Progenitor cell of endocrine pancreas (in vitro differentiated cells): Measurements from ENCODE around the gene ANKRD39. TPM values are rescaled to one million over a fixed set of nuclear protein-coding genes. Genes with fewer than 3 reads are reported as not detected.

Source experiments
- DNase-seq: peaks from one replicate; pipeline ENCODE4 v3.0.0; 2021; ENCODE audit warnings: low spot score; ENCODE audit not compliant: unreplicated experiment
- H3K27ac Mint-ChIP-seq: 2 replicates; pipeline ENCODE4 v1.8.0; 2021; ENCODE audit warnings: mild to moderate bottlenecking, moderate library complexity, mixed read lengths
- H3K27me3 Mint-ChIP-seq: 2 replicates; pipeline ENCODE4 v1.8.0; 2021; ENCODE audit warnings: mixed read lengths
- H3K36me3 Mint-ChIP-seq: 2 replicates; pipeline ENCODE4 v1.8.0; 2022; ENCODE audit warnings: mixed read lengths; ENCODE audit not compliant: insufficient read depth
- H3K4me1 Mint-ChIP-seq: 2 replicates; pipeline ENCODE4 v1.8.0; 2021; ENCODE audit warnings: low read depth, mixed read lengths
- H3K4me3 Mint-ChIP-seq: 2 replicates; pipeline ENCODE4 v1.8.0; 2021; ENCODE audit warnings: low read depth, mild to moderate bottlenecking, moderate library complexity, mixed read lengths
- H3K9me3 Mint-ChIP-seq: 2 replicates; pipeline ENCODE4 v1.8.0; 2021; ENCODE audit warnings: low read depth, mixed read lengths
- total RNA-seq: library from RNA; stranded (reverse); gene quantifications from 2 replicates; pipeline ENCODE4 v1.2.1, GENCODE V29; 2021
- TF ChIP-seq, protein P1 (sequence below): fragments of 200-600 bp; sonication (generic); IDR thresholded peaks from one replicate; pipeline ENCODE4 v1.5.0; 2021; ENCODE audit warnings: antibody characterized with exemption, mild to moderate bottlenecking; ENCODE audit not compliant: unreplicated experiment

Gene ANKRD39
- total RNA-seq, 1 donor from 2014 or later = 16.1 TPM

DNA sequence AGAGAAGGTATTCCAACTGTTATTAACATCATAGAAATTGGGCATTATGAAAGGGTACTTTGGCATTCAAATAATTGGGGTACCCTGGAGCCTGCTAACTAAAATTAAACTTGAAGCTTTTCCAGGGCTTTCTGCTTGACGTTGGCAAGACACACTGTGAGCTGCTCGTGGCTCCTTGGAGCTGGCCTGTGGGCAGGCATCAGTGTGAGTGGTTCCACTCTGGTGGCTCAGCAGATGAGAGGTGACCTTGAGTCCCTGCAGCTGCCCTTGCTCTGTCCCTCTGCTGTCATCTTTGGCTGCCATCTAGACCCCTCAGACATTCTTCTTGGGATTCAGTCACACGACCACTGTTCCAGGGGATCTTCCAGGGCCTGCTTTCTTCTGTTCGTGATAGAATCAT lies 35.0 kb downstream of the ANKRD39 start:
- TF ChIP-seq, protein P1, sequence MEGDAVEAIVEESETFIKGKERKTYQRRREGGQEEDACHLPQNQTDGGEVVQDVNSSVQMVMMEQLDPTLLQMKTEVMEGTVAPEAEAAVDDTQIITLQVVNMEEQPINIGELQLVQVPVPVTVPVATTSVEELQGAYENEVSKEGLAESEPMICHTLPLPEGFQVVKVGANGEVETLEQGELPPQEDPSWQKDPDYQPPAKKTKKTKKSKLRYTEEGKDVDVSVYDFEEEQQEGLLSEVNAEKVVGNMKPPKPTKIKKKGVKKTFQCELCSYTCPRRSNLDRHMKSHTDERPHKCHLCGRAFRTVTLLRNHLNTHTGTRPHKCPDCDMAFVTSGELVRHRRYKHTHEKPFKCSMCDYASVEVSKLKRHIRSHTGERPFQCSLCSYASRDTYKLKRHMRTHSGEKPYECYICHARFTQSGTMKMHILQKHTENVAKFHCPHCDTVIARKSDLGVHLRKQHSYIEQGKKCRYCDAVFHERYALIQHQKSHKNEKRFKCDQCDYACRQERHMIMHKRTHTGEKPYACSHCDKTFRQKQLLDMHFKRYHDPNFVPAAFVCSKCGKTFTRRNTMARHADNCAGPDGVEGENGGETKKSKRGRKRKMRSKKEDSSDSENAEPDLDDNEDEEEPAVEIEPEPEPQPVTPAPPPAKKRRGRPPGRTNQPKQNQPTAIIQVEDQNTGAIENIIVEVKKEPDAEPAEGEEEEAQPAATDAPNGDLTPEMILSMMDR = no peak
- no peaks in the 10 kb centered on the region for H3K9me3 Mint-ChIP-seq
- H3K27ac Mint-ChIP-seq = no peak overlapping the region
- no peaks in the 10 kb centered on the region for H3K27me3 Mint-ChIP-seq
- H3K36me3 Mint-ChIP-seq = peaks cover 13% of the 10 kb centered on the region
- H3K4me3 Mint-ChIP-seq = no peak overlapping the region
- DNase-seq = no peak
- H3K4me1 Mint-ChIP-seq = peaks cover 50% of the 10 kb centered on the region

DNA sequence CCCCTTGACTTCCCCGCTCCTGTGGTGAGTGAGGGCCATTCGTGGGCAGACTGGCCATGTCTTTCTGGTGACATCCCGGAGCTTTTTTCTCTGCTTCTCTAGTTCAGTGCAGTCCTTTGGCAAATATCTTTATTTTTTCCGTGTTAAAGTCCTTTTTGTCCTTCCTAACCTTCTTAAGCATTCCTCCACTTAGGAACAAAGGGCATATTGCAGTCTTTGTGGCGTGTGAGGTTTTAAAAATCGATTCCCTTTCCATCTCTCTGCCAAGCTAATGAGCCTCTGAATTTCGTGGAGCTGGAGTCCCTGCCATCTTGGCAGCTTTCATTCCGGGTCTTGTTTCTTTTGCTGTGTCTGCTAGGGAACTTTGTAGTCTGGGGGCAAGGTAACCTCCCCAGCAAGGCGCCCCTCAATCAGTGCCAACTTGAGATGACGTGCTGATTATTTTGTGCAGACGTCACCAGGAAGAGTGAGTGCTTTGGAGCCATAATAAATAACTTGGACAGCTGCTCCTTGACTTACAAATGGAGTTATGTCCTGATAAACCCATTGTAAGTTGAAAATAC lies 36.6 kb downstream of the ANKRD39 start:
- no peaks in the 10 kb centered on the region for H3K9me3 Mint-ChIP-seq
- no peaks in the 10 kb centered on the region for H3K27me3 Mint-ChIP-seq
- no peak for DNase-seq
- peak overlapping the region; percentile 35 for H3K4me3 Mint-ChIP-seq
- TF ChIP-seq, protein P1 = no peak
- peak overlapping the region; percentile 59 for H3K27ac Mint-ChIP-seq
- H3K36me3 Mint-ChIP-seq = peaks cover 13% of the 10 kb centered on the region
- H3K4me1 Mint-ChIP-seq = peaks cover 57% of the 10 kb centered on the region

DNA sequence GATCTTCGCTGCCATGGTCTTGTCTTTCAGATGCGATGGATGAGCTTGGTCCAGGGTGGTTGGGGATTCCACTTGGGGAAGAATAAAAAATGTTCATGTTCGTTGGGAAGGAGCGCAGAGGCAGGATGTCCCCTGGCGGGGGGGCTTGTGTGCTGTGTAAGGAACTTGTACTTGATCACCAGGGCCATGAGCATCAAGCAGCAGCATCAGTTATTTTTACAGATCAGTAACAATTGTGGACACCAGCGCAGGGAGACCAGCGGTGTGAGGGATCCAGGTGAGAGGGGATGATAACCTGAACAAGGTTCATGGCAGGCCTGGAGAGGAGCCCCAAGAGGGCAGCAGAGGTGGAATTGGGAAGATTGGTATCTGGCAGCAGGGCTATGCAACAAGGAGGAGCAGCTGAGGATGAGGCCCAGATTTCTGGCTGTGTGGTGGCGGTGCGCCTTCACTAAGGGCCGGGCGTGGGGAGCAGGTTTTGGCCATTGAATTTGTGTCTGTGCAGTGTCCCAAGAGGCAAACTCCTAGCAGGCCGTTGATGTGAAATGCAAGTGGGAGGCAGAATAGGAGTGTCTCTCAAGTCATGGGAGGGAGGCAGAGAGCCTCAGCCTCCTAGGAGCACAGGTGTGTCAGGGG lies 37.8 kb downstream of the ANKRD39 start:
- no peak for DNase-seq
- TF ChIP-seq, protein P1 = no peak
- peaks cover 10% of the 10 kb centered on the region for H3K36me3 Mint-ChIP-seq
- H3K4me1 Mint-ChIP-seq = peaks cover 61% of the 10 kb centered on the region
- H3K27ac Mint-ChIP-seq = peak overlapping the region; percentile 86
- H3K4me3 Mint-ChIP-seq = peak overlapping the region; percentile 81
- no peaks in the 10 kb centered on the region for H3K27me3 Mint-ChIP-seq
- no peaks in the 10 kb centered on the region for H3K9me3 Mint-ChIP-seq

DNA sequence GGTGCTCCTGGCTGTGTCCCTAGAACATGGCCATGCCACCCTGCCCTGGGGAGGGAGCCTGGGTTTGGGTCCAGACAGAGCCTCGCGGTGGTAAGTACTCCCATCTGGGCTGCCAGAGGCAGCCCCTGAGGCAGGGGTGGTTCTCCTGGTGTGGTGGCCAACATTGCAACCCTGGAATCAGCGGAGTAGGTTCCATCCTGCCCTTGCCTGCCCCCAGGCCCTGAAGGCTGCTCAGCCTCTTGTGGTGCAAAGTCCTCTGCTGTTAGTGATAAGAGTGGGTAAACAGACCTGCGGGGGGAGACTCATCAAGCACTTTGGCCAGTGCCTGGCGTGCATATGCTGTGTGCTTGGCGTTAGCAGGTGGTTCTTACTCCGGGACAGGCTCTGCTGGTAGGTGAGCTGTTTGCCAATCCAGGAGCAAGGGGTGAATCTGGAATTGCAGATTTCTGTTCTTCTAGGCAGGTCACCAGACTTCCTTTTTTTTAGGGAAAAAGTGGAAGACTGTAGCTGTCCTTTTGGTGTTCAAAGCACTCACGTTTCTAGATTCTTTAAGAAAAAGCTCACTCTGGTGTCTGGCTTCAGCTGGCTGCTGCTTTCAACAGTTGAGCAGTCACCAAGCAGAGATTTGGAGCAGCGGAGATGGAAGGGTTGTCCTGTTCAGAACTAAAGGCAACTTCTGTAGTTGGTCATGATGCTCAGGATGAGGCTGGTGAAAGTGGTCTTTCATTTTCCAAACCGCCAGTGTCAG lies 38.5 kb downstream of the ANKRD39 start:
- H3K9me3 Mint-ChIP-seq = no peaks in the 10 kb centered on the region
- H3K4me1 Mint-ChIP-seq = peaks cover 62% of the 10 kb centered on the region
- DNase-seq = peak; percentile 48
- H3K27me3 Mint-ChIP-seq = no peaks in the 10 kb centered on the region
- H3K4me3 Mint-ChIP-seq = peak overlapping the region; percentile 81
- TF ChIP-seq, protein P1 = no peak
- H3K27ac Mint-ChIP-seq = peak overlapping the region; percentile 86
- peaks cover 6% of the 10 kb centered on the region for H3K36me3 Mint-ChIP-seq

DNA sequence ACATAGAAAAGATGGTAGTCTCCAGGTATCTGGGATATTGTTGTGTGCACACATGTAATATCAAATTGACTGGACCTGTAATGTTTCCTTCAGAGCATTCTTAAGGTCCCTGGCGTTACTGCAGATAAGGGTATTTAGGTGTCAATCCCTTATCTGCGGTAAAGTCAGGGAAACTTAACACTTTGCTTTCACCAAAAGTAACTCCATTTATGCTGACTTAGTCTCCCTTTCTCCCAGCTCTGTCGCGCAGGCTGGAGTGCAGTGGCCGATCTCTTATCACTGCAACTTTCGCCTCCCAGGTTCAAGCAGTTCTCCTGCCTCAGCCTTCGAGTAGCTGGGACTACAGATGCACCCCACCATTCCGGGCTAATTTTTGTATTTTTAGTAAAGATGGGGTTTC lies 39.9 kb downstream of the ANKRD39 start:
- TF ChIP-seq, protein P1 = no peak
- DNase-seq = no peak
- peaks cover 55% of the 10 kb centered on the region for H3K4me1 Mint-ChIP-seq
- no peaks in the 10 kb centered on the region for H3K27me3 Mint-ChIP-seq
- H3K27ac Mint-ChIP-seq = peak overlapping the region; percentile 69
- H3K36me3 Mint-ChIP-seq = peaks cover 4% of the 10 kb centered on the region
- no peaks in the 10 kb centered on the region for H3K9me3 Mint-ChIP-seq
- peak overlapping the region; percentile 81 for H3K4me3 Mint-ChIP-seq
